ENCODE results near the gene OTUB1. TPM values are rescaled to one million over a fixed set of nuclear protein-coding genes. Genes with fewer than 3 reads are reported as not detected.

Gene OTUB1
- total and polyA plus RNA-seq, 9 of the 15 experiments (the other 6 are each of a cell fraction or from before 2014, with no cell fraction given) = 29.5 to 134 (median 66.1) TPM

DNA sequence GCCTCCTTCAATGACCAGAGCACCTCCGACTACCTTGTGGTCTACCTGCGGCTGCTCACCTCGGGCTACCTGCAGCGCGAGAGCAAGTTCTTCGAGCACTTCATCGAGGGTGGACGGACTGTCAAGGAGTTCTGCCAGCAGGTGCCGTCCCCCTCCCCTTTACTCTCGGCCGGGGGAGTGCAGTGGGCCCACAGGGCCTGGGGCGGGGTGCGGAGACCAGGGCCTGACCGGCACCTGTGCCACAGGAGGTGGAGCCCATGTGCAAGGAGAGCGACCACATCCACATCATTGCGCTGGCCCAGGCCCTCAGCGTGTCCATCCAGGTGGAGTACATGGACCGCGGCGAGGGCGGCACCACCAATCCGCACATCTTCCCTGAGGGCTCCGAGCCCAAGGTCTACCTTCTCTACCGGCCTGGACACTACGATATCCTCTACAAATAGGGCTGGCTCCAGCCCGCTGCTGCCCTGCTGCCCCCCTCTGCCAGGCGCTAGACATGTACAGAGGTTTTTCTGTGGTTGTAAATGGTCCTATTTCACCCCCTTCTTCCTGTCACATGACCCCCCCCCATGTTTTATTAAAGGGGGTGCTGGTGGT, 11.0 kb downstream of the OTUB1 start:
- Histone ChIP-seq H3K4me3 (no peak overlapping the region), H3K36me3 (ENCODE audit: control insufficient read depth, insufficient read depth, low read length) (peaks cover 74% of the 10 kb centered on the region; the same call in 2 of the 3 replicates), H4K20me1 (replicated peaks; ENCODE audit: control insufficient read depth, insufficient read depth, low read length) (peaks cover 4% of the 10 kb centered on the region; the same call in 1 of the 2 replicates), H3K9me1 (ENCODE audit: control insufficient read depth, insufficient read depth, low read length) (no peaks in the 10 kb centered on the region), H2AFZ (ENCODE audit: low read depth, low read length) (no peak overlapping the region), H3K79me2 (ENCODE audit: control insufficient read depth, insufficient read depth, low read length) (no peaks in the 10 kb centered on the region), H3K4me2 (ENCODE audit: insufficient read depth, low read length) (no peak overlapping the region), H3K27ac (ENCODE audit: extremely low read depth, low read depth, low read length) (no peak overlapping the region), H3K27me3 (ENCODE audit: control insufficient read depth in 2 of 2, insufficient read depth in 2 of 2, low read length in 2 of 2) (no peaks in the 10 kb centered on the region), H3K4me1 (replicated peaks in 1 of 2; ENCODE audit: control insufficient read depth in 2 of 2, insufficient read depth in 2 of 2, low read length in 2 of 2) (peaks cover 0 to 49% of the 10 kb centered on the region in 2 experiments; a peak in 2 of 5 replicates), H3K9me3 (replicated peaks; ENCODE audit: control insufficient read depth, insufficient read depth, low read depth, low read length) (no peaks in the 10 kb centered on the region), H3K9ac (ENCODE audit: insufficient read depth in 1 of 2, low read depth in 2 of 2, low read length in 2 of 2) (no peak overlapping the region; a peak in 1 of 4 replicates)
- ChIA-PET POLR2A (interaction anchor here (0.6 to 1.6 kb wide), 2 partner anchors 10 to 352 kb away, joined by 3 to 7 read pairs; no protein-coding TSS in a partner anchor), CTCF (ENCODE audit: low intra/inter-chr PET ratio) (no interaction called here)
- intact Hi-C loops (cut with micrococcal nuclease) (no loop called here), in situ Hi-C loops (cut with MboI) (no loop called here)
- ATAC-seq (no peak), FAIRE-seq (no peak), DNase-seq (ENCODE audit: extremely low read depth in 1 of 4, low spot score in 3 of 4) (no peak)
- TF ChIP-seq MYC (IDR thresholded peaks at IDR 0.05; ENCODE audit: low read depth, low read length) = no peak
- no peak for TF ChIP-seq MYC (CRISPR knock-in tag; IDR thresholded peaks at IDR 0.05; ENCODE audit: borderline replicate concordance, low read depth)
- no peak for TF ChIP-seq NRF1 (conservative IDR thresholded peaks at IDR 0.05 in 1 of 2, IDR thresholded peaks at IDR 0.05 in 1 of 2)
- TF ChIP-seq ARID1B (IDR thresholded peaks at IDR 0.05) = no peak
- TF ChIP-seq RBBP5 (IDR thresholded peaks at IDR 0.05; ENCODE audit: borderline replicate concordance, insufficient read depth, low read length, poor library complexity, severe bottlenecking) = no peak
- TF ChIP-seq, protein P1, sequence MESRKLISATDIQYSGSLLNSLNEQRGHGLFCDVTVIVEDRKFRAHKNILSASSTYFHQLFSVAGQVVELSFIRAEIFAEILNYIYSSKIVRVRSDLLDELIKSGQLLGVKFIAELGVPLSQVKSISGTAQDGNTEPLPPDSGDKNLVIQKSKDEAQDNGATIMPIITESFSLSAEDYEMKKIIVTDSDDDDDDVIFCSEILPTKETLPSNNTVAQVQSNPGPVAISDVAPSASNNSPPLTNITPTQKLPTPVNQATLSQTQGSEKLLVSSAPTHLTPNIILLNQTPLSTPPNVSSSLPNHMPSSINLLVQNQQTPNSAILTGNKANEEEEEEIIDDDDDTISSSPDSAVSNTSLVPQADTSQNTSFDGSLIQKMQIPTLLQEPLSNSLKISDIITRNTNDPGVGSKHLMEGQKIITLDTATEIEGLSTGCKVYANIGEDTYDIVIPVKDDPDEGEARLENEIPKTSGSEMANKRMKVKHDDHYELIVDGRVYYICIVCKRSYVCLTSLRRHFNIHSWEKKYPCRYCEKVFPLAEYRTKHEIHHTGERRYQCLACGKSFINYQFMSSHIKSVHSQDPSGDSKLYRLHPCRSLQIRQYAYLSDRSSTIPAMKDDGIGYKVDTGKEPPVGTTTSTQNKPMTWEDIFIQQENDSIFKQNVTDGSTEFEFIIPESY (CRISPR knock-in tag; IDR thresholded peaks at IDR 0.05) = 0 out of 2 replicates have a peak, but pooled peaks have one; percentile 27
- TF ChIP-seq FOXJ2 (tag; IDR thresholded peaks at IDR 0.05) = no peak
- TF ChIP-seq ZNF717 (CRISPR knock-in tag; IDR thresholded peaks at IDR 0.05) = no peak
- TF ChIP-seq SIN3B (IDR thresholded peaks at IDR 0.05; ENCODE audit: low read depth) = no peak
- no peak for TF ChIP-seq NFIC (IDR thresholded peaks at IDR 0.05)
- TF ChIP-seq POLR2G (IDR thresholded peaks at IDR 0.05; ENCODE audit: low read depth, low read length) = peak; percentile 47; the same call in 1 of the 2 replicates
- no peak for TF ChIP-seq ZNF609 (CRISPR knock-in tag; IDR thresholded peaks at IDR 0.05; ENCODE audit: borderline replicate concordance)
- no peak for TF ChIP-seq LCOR (CRISPR knock-in tag; IDR thresholded peaks at IDR 0.05)
- no peak for TF ChIP-seq ZSCAN29 (IDR thresholded peaks at IDR 0.05)
- BruUV-seq (replicated peaks) = TSS peak; percentile 44
- 95% methylated on average over 23 of the region's 27 CpGs for WGBS (ENCODE audit: insufficient coverage, low coverage, missing lambda C conversion rate)

Measured in K562 (cell line).